Esophagus squamous epithelium (tissue), 4 donors: ENCODE measurements around the gene SYT1.

ENCODE experiments used
- CTCF ChIP-seq, 6 experiments: fragments of 450-650 bp in 4 of 6; fragments of 200-600 bp in 2 of 6; sonication (generic) in 2 of 6; IDR thresholded peaks; one replicate each; pipeline ENCODE4 v1.5.1; 2016 to 2019; ENCODE audit warnings: antibody characterized with exemption in 6 of 6, mild to moderate bottlenecking in 4 of 6, moderate library complexity in 4 of 6
- POLR2A ChIP-seq, 4 donors: fragments of 450-650 bp; IDR thresholded peaks; one replicate each; pipeline ENCODE4 v1.6.1; 2017; ENCODE audit warnings: antibody characterized with exemption in 4 of 4, mild to moderate bottlenecking in 4 of 4, moderate library complexity in 3 of 4

GRCh38 chr12:78881685-78882084 is 17.1 kb downstream of the SYT1 start:
- TF ChIP-seq CTCF (IDR thresholded peaks at IDR 0.05) (no peak), POLR2A (IDR thresholded peaks at IDR 0.05) (no peak)
